RWPE2 (cell line): Measurements from ENCODE around the gene BCL3.

ENCODE experiments used
- ATAC-seq: fragments of 200-7000 bp; cut with Tn5 transposase; 3 replicates; pipeline ENCODE4 v1.9.1; 2021; ENCODE audit warnings: low read depth
- DNase-seq: peaks from one replicate; pipeline ENCODE4 v3.0.0-alpha.2; 2020; ENCODE audit warnings: low spot score
- H3K27ac ChIP-seq: fragments of 450-650 bp; 2 replicates; pipeline ENCODE4 v1.5.1; 2017; ENCODE audit warnings: mild to moderate bottlenecking; ENCODE audit not compliant: poor library complexity, severe bottlenecking
- H3K27me3 ChIP-seq: fragments of 250-450 bp; sonication (Bioruptor Pico); 2 replicates; pipeline ENCODE4 v1.5.1; 2021; ENCODE audit warnings: mild to moderate bottlenecking, moderate library complexity; ENCODE audit not compliant: insufficient read depth, poor library complexity, severe bottlenecking
- H3K36me3 ChIP-seq: fragments of 250-450 bp; sonication (Bioruptor Pico); 2 replicates; pipeline ENCODE4 v1.5.1; 2020; ENCODE audit warnings: low read depth, mild to moderate bottlenecking, moderate library complexity
- H3K4me1 ChIP-seq: fragments of 250-450 bp; sonication (Bioruptor Pico); 2 replicates; pipeline ENCODE4 v1.5.1; 2021; ENCODE audit warnings: mild to moderate bottlenecking, moderate library complexity; ENCODE audit not compliant: insufficient read depth, poor library complexity, severe bottlenecking
- H3K4me3 ChIP-seq: fragments of 250-450 bp; sonication (Bioruptor Pico); 2 replicates; pipeline ENCODE4 v1.5.1; 2021; ENCODE audit warnings: mild to moderate bottlenecking, moderate library complexity; ENCODE audit not compliant: severe bottlenecking
- H3K9me3 ChIP-seq: fragments of 250-450 bp; sonication (Bioruptor Pico); 2 replicates; pipeline ENCODE4 v1.5.1; 2021; ENCODE audit warnings: mild to moderate bottlenecking, moderate library complexity; ENCODE audit not compliant: severe bottlenecking
- CTCF ChIP-seq: fragments of 450-650 bp; IDR thresholded peaks from one replicate; pipeline ENCODE4 v1.5.1; 2017; ENCODE audit warnings: mild to moderate bottlenecking, moderate library complexity; ENCODE audit not compliant: poor library complexity, severe bottlenecking

Gene BCL3

GRCh38 chr19:44741258-44741731 is 7.2 kb upstream of the BCL3 start:
- TF ChIP-seq CTCF = no peak
- H3K4me3 ChIP-seq = no peak overlapping the region
- ATAC-seq = peak; percentile 69
- H3K36me3 ChIP-seq = no peaks in the 10 kb centered on the region
- H3K27ac ChIP-seq = peak overlapping the region; percentile 96
- no peaks in the 10 kb centered on the region for H3K27me3 ChIP-seq
- H3K9me3 ChIP-seq = no peaks in the 10 kb centered on the region
- H3K4me1 ChIP-seq = peaks cover 18% of the 10 kb centered on the region
- peak; percentile 87 for DNase-seq

- Histone ChIP-seq H3K4me1 (peaks cover 18% of the 10 kb centered on the region), H3K4me3 (no peak overlapping the region), H3K27me3 (no peaks in the 10 kb centered on the region), H3K36me3 (no peaks in the 10 kb centered on the region), H3K9me3 (no peaks in the 10 kb centered on the region), H3K27ac (peak overlapping the region; percentile 96)
- DNase-seq (peak; percentile 99), ATAC-seq (peak; percentile 81)
- no peak for TF ChIP-seq CTCF
These were observed 6.6 kb upstream of the BCL3 start for GRCh38 chr19:44741841-44742329.

- H3K4me1 ChIP-seq = peaks cover 21% of the 10 kb centered on the region
- TF ChIP-seq CTCF = no peak
- H3K4me3 ChIP-seq = no peak overlapping the region
- ATAC-seq (no peak), DNase-seq (no peak)
- H3K27me3 ChIP-seq = no peaks in the 10 kb centered on the region
- H3K9me3 ChIP-seq = no peaks in the 10 kb centered on the region
- no peaks in the 10 kb centered on the region for H3K36me3 ChIP-seq
- H3K27ac ChIP-seq = peak overlapping the region; percentile 96
These were observed 6.0 kb upstream of the BCL3 start for GRCh38 chr19:44742330-44743061.

- Histone ChIP-seq H3K27ac (peak overlapping the region; percentile 26), H3K9me3 (no peaks in the 10 kb centered on the region), H3K27me3 (no peaks in the 10 kb centered on the region), H3K36me3 (peaks cover 1% of the 10 kb centered on the region), H3K4me1 (peaks cover 23% of the 10 kb centered on the region), H3K4me3 (no peak overlapping the region)
- ATAC-seq (no peak), DNase-seq (no peak)
- TF ChIP-seq CTCF = no peak
These were observed 3.6 kb upstream of the BCL3 start for GRCh38 chr19:44744871-44745332.

GRCh38 chr19:44745341-44745831 is 3.1 kb upstream of the BCL3 start:
- Histone ChIP-seq H3K9me3 (no peaks in the 10 kb centered on the region), H3K4me1 (peaks cover 23% of the 10 kb centered on the region), H3K27me3 (no peaks in the 10 kb centered on the region), H3K36me3 (peaks cover 6% of the 10 kb centered on the region), H3K4me3 (no peak overlapping the region), H3K27ac (peak overlapping the region; percentile 26)
- ATAC-seq (no peak), DNase-seq (no peak)
- no peak for TF ChIP-seq CTCF
